PC-3 (cell line): Measurements from ENCODE around the gene SDK2. TPM values are rescaled to one million over a fixed set of nuclear protein-coding genes. Genes with fewer than 3 reads are reported as not detected.

Experiments used
- ATAC-seq: fragments of 200-7000 bp; cut with Tn5 transposase; 2 replicates; pipeline ENCODE4 v1.9.1; 2020; ENCODE audit warnings: mild to moderate bottlenecking, moderate library complexity
- BruUV-seq: library from RNA; stranded (reverse); fragments of 400-500 nt; replicated peaks from 2 replicates; lab custom pipeline; 2021; lab: Mats Ljungman, UMichigan
- CTCF ChIA-PET: fragments of 300-600 bp; sonication (Branson Sonifier 250); formaldehyde crosslinking; loops from one replicate; lab custom pipeline; 2022; ENCODE audit warnings: antibody characterized with exemption; lab: Charles Lee
- POLR2A ChIA-PET: fragments of 300-600 bp; sonication (Branson Sonifier 250); formaldehyde crosslinking; loops from one replicate; lab custom pipeline; 2022; ENCODE audit warnings: antibody characterized with exemption; ENCODE audit not compliant: unreplicated experiment; lab: Charles Lee
- DNase-seq: peaks from one replicate; pipeline ENCODE4 v3.0.0-alpha.2; 2015
- H2AFZ ChIP-seq: fragments of 300-600 bp; sonication (generic); 2 replicates; pipeline ENCODE4 v1.6.0; 2016; ENCODE audit warnings: antibody characterized with exemption, low read length
- H3F3A ChIP-seq: fragments of 300-600 bp; sonication (generic); one replicate; pipeline ENCODE4 v1.6.0; 2017; ENCODE audit warnings: antibody characterized with exemption, low read length, control low read depth, mild to moderate bottlenecking; ENCODE audit not compliant: unreplicated experiment
- H3K27ac ChIP-seq: fragments of 300-600 bp; sonication (generic); 2 replicates; pipeline ENCODE4 v1.5.1; 2016; ENCODE audit warnings: mild to moderate bottlenecking, low read length
- H3K27me3 ChIP-seq: fragments of 300-600 bp; sonication (generic); 2 replicates; pipeline ENCODE4 v1.6.1; 2016; ENCODE audit warnings: low read length, mixed read lengths
- H3K36me3 ChIP-seq: fragments of 300-600 bp; sonication (generic); 2 replicates; pipeline ENCODE4 v1.6.1; 2016; ENCODE audit warnings: low read depth, mixed run types, low read length, mixed read lengths
- H3K4me1 ChIP-seq: fragments of 300-600 bp; sonication (generic); 2 replicates; pipeline ENCODE4 v1.5.1; 2016; ENCODE audit warnings: low read length; ENCODE audit not compliant: insufficient read depth
- H3K4me2 ChIP-seq: fragments of 300-600 bp; sonication (generic); 2 replicates; pipeline ENCODE4 v1.6.0; 2016; ENCODE audit warnings: low read length
- H3K4me3 ChIP-seq: fragments of 300-600 bp; sonication (generic); 2 replicates; pipeline ENCODE4 v1.5.1; 2016; ENCODE audit warnings: mild to moderate bottlenecking, low read length, mixed read lengths
- H3K79me2 ChIP-seq: fragments of 300-600 bp; sonication (generic); 2 replicates; pipeline ENCODE4 v1.6.1; 2017; ENCODE audit warnings: low read length, mixed read lengths
- H3K9ac ChIP-seq: fragments of 300-600 bp; sonication (generic); 2 replicates; pipeline ENCODE4 v1.6.0; 2016; ENCODE audit warnings: mild to moderate bottlenecking, low read length
- H3K9me2 ChIP-seq: fragments of 300-600 bp; sonication (generic); replicated peaks from 2 replicates; pipeline ENCODE4 v1.6.1; 2016; ENCODE audit warnings: mixed run types, low read length, mixed read lengths
- H3K9me3 ChIP-seq: fragments of 300-600 bp; sonication (generic); 2 replicates; pipeline ENCODE4 v1.6.1; 2016; ENCODE audit warnings: low read length, mixed read lengths
- H4K20me1 ChIP-seq: fragments of 300-600 bp; sonication (generic); 2 replicates; pipeline ENCODE4 v1.6.1; 2016; ENCODE audit warnings: low read length, mixed read lengths
- CTCF ChIP-seq: fragments of 300-600 bp; sonication (generic); conservative IDR thresholded peaks from 2 replicates; pipeline ENCODE4 v1.5.1; 2017; ENCODE audit warnings: antibody characterized with exemption, low read depth, mild to moderate bottlenecking, low read length
- EZH2 ChIP-seq: fragments of 300-600 bp; sonication (generic); IDR thresholded peaks from one replicate; pipeline ENCODE4 v1.6.1; 2017; ENCODE audit warnings: antibody characterized with exemption, mild to moderate bottlenecking, low read length; ENCODE audit not compliant: unreplicated experiment
- EZH2phosphoT487 ChIP-seq: fragments of 300-600 bp; sonication (generic); IDR thresholded peaks from 2 replicates; pipeline ENCODE4 v1.6.1; 2018; ENCODE audit warnings: mild to moderate bottlenecking, antibody characterized with exemption, low read length, borderline replicate concordance
- intact Hi-C: fragments of 100-400 bp; cut with micrococcal nuclease; formaldehyde crosslinking; loops from 2 replicates; pipeline ENCODE4 v1.9.0; 2023
- total RNA-seq: library from RNA; depleted of rRNA; stranded (reverse); fragments of >200 nt; gene quantifications from 2 replicates; pipeline ENCODE4 v1.2.3, GENCODE V29; 2014

The SDK2 gene
- total RNA-seq, 1 experiment from 2014 or later, result 0.07 TPM

- no peaks in the 10 kb centered on the region for H4K20me1 ChIP-seq
- BruUV-seq, result no TSS peak
- H3K9me3 ChIP-seq, result no peaks in the 10 kb centered on the region
- intact Hi-C loops, result no loop called here
- no peaks in the 10 kb centered on the region for H3K36me3 ChIP-seq
- CTCF ChIA-PET, result no interaction called here
- no peaks in the 10 kb centered on the region for H3K79me2 ChIP-seq
- POLR2A ChIA-PET, result no interaction called here
- H3K27ac ChIP-seq, result no peak overlapping the region
- peaks cover 84% of the 10 kb centered on the region for H3K27me3 ChIP-seq
- no peak overlapping the region for H3K4me2 ChIP-seq
- no peak overlapping the region for H2AFZ ChIP-seq
- no peaks in the 10 kb centered on the region for H3K4me1 ChIP-seq
- no peak for DNase-seq
- H3K9ac ChIP-seq, result no peak overlapping the region
- no peaks in the 10 kb centered on the region for H3F3A ChIP-seq
- H3K9me2 ChIP-seq, result no peaks in the 10 kb centered on the region
- no peak for ATAC-seq
- no peak overlapping the region for H3K4me3 ChIP-seq
- TF ChIP-seq CTCF (no peak), EZH2phosphoT487 (no peak), EZH2 (no peak)
Observed at GRCh38 chr17:73498176-73498575, 146.1 kb downstream of the SDK2 start.

DNA sequence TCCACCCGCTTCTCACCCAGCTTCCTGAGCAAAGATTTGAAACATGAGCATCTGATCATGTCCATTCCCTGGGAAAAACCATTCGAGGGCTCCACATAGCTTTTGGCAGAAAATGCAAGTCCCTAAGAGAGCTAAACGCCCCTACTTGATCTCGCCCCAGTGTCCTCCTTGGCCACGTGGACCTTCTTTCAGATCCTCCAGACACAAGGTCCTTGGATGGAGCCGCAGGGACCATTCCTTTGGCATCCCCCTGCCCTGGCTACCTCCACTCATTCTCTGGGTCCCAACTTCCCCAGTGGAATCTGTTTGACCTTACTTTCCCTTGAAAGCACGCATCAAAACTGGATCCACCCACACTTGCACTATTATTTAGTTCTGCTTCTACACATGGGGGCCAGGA, 146.5 kb downstream of the SDK2 start:
- Histone ChIP-seq H3K36me3 (no peaks in the 10 kb centered on the region), H3K27ac (no peak overlapping the region), H3K4me1 (no peaks in the 10 kb centered on the region), H4K20me1 (no peaks in the 10 kb centered on the region), H3K9ac (no peak overlapping the region), H3K4me2 (no peak overlapping the region), H2AFZ (no peak overlapping the region), H3K79me2 (no peaks in the 10 kb centered on the region), H3F3A (no peaks in the 10 kb centered on the region), H3K4me3 (no peak overlapping the region), H3K27me3 (peaks cover 84% of the 10 kb centered on the region), H3K9me2 (no peaks in the 10 kb centered on the region), H3K9me3 (no peaks in the 10 kb centered on the region)
- TF ChIP-seq EZH2 (no peak), EZH2phosphoT487 (no peak), CTCF (no peak)
- POLR2A ChIA-PET, result no interaction called here
- intact Hi-C loops, result no loop called here
- ATAC-seq (no peak), DNase-seq (no peak)
- CTCF ChIA-PET, result no interaction called here
- BruUV-seq, result no TSS peak

- intact Hi-C loops, result no loop called here
- Histone ChIP-seq H3K4me2 (no peak overlapping the region), H2AFZ (no peak overlapping the region), H4K20me1 (no peaks in the 10 kb centered on the region), H3K9me2 (no peaks in the 10 kb centered on the region), H3K9me3 (no peaks in the 10 kb centered on the region), H3K36me3 (no peaks in the 10 kb centered on the region), H3K9ac (no peak overlapping the region), H3K79me2 (no peaks in the 10 kb centered on the region), H3K27me3 (peaks cover 94% of the 10 kb centered on the region), H3K4me1 (no peaks in the 10 kb centered on the region), H3K4me3 (no peak overlapping the region), H3K27ac (no peak overlapping the region), H3F3A (no peaks in the 10 kb centered on the region)
- DNase-seq (no peak), ATAC-seq (no peak)
- ChIA-PET CTCF (no interaction called here), POLR2A (no interaction called here)
- TF ChIP-seq EZH2, result no peak
- no TSS peak for BruUV-seq
Observed at GRCh38 chr17:73496232-73496631, 148.0 kb downstream of the SDK2 start.
